GM19438 (cell line): Measurements from ENCODE around the gene RELB.

ENCODE experiments used
- ATAC-seq: cut with Tn5 transposase; IDR thresholded peaks from one replicate; pipeline ENCODE4 v1.9.1; 2021; ENCODE audit warnings: low read depth; ENCODE audit not compliant: unreplicated experiment

The RELB gene

GRCh38 chr19:45019187-45019586 lies 17.9 kb downstream of the RELB start:
- no peak for ATAC-seq

DNA sequence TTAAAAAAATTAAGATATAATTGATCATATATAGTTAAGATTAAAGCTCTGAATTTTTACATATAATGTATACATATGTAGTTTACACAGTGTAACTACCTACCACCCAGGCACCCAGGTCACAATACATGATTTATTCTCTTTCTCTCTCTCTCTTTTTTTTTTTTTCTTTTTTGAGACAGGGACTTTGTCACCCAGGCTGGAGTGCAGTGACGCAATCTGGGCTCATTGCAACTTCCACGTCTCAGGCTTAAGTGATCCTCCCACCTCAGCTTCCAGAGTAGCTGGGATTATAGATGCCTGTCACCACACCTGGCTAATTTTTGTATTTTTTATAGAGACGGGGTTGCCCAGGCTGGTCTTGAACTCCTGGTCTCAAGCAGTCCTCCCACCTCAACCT lies 18.8 kb downstream of the RELB start:
- ATAC-seq, result no peak

GRCh38 chr19:45021971-45022370 lies 20.7 kb downstream of the RELB start:
- ATAC-seq, result no peak

GRCh38 chr19:45023048-45023447 lies 21.8 kb downstream of the RELB start:
- ATAC-seq, result no peak

- ATAC-seq, result no peak
Observed at GRCh38 chr19:45025264-45025663, 24.0 kb downstream of the RELB start.

DNA sequence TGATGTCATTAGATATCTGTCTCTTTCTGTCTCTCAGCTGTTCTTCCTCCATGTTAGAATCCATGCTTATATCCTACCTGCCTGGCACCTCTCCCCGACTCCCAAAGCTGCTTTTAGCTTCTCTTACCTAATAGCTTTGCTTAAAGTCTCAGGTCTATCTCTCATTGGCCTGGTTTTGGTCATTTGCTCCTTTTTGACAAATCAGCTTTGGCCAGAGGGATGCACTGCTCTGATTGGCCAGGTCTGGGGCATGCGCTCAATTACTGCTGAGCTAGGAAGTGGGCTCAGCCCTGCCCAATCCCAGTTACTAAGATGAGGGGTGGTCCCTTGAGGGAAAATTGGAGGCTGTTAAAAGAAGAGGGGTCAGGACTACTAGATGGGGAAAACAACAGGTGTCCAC lies 26.1 kb downstream of the RELB start:
- ATAC-seq, result no peak

- no peak for ATAC-seq
Observed at GRCh38 chr19:45030825-45031224, 29.6 kb downstream of the RELB start.

- ATAC-seq, result no peak
Observed at GRCh38 chr19:45032421-45032820, 31.2 kb downstream of the RELB start.

DNA sequence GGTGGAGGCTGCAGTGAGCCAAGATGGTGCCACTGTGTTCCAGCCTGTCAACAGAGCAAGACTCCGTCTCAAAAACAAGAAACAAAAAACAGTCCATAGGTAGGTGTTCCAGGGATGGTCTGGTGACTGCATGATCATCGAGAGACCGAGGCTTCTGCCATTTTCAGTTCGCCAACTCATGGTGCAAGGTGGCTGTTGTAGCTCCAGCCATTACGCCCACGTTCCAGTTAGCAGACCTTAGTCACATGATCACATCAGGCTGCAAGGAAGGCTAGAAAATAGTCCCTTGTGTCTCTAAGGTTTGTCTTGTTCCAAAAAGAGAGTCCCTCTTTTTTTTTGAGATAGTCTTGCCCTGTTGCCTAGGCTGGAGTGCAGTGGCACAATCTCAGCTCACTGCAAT lies 34.5 kb downstream of the RELB start:
- ATAC-seq, result no peak

GRCh38 chr19:45037393-45038169 lies 36.3 kb downstream of the RELB start:
- no peak for ATAC-seq

DNA sequence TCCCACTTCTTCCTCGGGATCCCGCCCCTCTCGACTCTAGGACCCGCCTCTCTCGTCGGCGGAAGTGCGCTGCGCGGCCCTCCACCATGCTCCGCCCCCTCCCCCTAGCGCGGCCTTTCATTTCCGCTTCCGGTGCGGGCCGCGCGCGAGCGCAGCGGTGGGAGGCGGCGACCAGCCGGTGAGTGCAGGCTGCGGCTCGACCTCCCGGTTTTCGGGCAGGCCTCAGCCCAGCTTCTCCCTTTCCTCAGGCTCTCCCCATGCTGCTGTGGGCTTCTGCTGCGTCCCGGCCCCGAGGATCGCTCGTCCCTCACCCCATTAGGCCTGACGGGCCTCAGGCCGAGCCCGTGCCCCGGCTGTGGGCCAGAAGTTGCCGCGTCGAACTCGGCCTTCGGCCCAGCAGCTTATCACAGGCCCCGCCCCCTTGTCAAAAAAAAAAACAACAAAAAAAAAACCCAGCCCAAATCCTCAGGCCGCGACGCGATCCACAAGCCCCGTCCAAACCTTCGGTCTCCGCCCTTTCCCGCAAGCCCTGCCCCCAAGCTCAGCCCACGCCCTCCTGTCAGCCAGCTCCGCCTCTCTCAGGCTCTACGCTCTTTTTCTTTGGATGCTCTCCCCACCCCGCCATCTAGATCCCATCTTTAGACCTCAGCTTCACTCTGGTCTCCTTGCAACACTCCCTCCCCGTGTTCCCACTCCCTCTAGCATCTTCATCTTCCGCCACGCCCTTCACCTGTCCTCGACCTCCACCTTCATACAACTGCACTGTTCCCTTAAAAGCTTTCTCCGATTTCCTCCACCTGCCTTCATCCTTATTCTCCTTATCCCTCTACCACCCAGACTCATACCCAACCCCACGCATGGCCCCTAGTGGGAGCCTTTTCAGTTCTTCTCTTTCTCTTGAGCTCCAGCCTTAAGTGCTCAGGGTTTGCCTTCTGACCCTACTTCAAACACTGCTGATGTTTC lies 37.9 kb downstream of the RELB start, which contains the start of gene CLASRP:
CLASRP (plus strand) TSS at position 115 of the 963 bp plus-strand sequence. CDS start 1,168 bp downstream, outside the sequence.
- ATAC-seq, result peak; percentile 88

GRCh38 chr19:45040059-45040771 lies 39.0 kb downstream of the RELB start:
- ATAC-seq, result no peak

- no peak for ATAC-seq
Observed at GRCh38 chr19:45041125-45041524, 39.9 kb downstream of the RELB start.

- ATAC-seq, result no peak
Observed at GRCh38 chr19:45045671-45046353, 44.5 kb downstream of the RELB start.

DNA sequence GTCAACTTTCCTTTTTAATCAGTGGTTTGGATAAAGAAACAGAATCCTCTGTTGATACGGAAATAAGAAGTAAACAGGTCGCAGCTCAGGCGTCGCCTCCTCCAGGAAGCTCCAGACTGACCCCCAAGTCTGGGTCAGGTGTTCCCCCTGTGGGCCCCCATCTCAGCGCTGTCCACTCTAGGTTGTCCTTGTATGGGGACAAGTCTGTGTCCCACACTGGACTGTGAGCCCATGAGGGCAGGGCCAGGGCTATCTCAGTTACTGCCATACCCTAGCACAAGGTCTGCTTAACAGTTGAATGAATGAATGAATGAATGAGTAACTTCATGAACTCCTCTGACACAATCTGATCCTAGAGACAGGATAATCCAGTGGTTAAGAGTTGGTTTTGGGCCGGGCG lies 45.1 kb downstream of the RELB start:
- ATAC-seq, result no peak

GRCh38 chr19:45047188-45047797 lies 46.0 kb downstream of the RELB start:
- ATAC-seq, result no peak

DNA sequence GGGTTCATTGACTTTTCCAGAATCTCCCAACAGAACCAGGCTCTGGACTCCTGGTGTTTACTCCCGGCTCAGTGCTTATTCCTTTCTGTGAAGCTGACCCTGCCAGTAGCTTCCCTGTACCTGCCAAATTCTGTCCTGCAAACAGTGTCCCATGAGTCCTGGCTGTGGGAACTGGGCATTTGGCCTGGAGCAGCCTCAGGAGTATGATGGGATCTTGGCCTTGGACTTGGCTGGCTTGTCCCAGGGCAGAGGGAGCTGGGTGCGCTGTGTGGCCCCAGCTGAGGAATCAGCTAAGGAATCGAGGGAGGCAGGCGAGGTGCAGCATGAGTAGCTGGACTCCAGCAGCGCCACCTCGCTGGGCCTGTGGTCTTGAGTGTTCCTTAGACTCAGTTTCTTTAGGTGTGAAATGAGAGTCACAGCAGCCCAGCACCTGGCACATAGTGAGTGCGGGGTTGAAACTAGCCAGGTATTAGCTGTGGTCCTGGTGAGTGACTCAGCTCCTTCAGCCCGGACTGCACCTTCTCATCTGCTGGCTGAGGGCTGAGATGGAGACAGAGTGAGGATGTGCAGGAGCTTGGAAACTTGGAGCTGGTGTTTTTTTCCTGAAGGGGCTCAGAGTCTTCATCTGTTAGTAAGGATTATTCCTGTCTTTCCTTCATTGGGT lies 47.9 kb downstream of the RELB start:
- ATAC-seq, result no peak

DNA sequence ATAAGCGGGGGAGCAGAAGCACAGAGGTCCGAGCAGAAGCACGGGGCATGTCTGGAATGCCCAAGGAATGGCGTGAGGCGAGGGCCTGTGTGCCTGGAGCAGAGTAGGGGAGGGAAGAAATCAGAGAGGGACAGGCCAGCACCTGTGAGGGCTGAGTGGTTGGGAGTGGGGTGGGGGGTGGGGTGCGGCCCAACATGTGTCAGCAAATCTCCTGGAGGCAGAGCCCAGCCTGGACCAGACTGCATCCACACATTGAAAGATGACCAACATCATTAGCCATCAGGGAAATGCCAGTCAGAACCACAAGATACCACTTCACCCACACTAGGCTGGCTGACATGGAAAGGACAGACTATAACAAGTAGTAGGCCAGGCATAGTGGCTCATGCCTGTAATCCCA lies 48.8 kb downstream of the RELB start:
- ATAC-seq, result no peak

DNA sequence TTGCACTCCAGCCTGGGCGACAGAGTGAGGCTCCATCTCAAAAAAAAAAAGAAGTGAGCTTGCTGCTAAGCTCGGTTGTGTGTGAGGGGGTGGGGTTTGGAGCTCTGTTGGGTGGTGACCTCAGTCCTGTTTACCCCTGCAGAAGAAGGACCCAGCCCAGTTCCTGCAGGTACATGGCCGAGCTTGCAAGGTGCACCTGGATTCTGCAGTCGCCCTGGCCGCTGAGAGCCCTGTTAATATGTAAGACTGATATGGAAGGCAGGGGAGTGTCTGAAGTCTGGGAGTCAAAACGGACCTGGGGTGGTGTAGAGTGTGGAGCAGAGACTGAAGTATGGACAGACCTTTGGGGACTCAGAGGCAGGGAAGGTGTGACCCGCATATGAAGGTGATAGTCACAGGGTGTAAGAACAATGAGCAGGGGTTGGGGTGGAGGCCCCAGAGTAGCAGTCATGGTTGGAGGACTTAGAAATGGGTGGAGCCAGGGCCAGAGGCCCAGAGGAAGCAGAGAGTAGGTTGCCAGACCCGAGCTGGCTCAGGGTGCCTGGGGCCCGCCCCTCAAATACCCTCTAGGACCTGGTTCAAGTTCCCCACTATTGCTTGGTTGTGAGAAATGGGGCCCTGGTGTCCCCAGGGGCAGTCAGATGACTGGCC lies 50.8 kb downstream of the RELB start:
- ATAC-seq, result no peak
